Fibroblast of mammary gland (primary cell): Measurements from ENCODE around the gene BTBD9.

Experiments used
- DNase-seq: peaks from one replicate; pipeline ENCODE4 v3.0.0-alpha.2; 2010; ENCODE audit warnings: low read depth
- H3K4me3 ChIP-seq: 2 replicates; pipeline ENCODE4 v1.5.1; 2011; ENCODE audit warnings: low read depth, mild to moderate bottlenecking, low read length, moderate library complexity; ENCODE audit not compliant: control insufficient read depth
- TF ChIP-seq, protein P1 (sequence below): conservative IDR thresholded peaks from 2 replicates; pipeline ENCODE4 v1.5.1; 2011; ENCODE audit warnings: low read depth, low read length, inconsistent platforms; ENCODE audit not compliant: control insufficient read depth, insufficient read depth

The BTBD9 gene

DNA sequence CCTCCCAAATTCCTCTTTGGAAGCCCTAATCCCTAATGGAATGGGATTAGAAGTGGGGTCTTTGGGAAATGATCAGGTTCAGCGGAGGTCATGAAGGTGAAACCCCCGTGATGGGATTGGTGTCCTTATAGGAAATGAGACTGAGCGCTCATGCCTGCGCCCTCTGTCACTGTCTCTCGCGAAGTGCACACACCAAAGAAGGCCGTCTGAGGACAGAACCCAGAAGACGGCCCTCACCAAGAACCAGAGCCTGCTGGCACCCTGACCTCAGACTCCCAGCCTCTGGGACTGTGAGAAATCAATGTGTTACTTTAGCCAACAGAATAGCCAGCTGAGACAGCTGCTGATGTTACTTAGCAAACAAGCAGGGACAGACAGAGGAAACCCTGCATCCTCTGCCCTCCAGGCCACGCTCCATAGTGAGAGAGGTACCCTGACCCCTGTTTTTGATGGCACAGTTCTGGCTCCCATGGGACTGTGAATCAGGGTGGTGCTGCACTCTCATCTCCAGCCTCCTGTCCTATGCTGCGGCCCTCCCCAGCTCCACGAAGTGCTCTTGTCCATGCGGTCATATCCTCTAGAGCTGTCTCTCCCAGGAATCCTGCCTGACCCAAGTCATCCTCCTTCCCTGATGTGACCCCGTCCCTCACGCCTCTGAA lies 450.9 kb downstream of the BTBD9 start:
- DNase-seq = no peak
- TF ChIP-seq, protein P1, sequence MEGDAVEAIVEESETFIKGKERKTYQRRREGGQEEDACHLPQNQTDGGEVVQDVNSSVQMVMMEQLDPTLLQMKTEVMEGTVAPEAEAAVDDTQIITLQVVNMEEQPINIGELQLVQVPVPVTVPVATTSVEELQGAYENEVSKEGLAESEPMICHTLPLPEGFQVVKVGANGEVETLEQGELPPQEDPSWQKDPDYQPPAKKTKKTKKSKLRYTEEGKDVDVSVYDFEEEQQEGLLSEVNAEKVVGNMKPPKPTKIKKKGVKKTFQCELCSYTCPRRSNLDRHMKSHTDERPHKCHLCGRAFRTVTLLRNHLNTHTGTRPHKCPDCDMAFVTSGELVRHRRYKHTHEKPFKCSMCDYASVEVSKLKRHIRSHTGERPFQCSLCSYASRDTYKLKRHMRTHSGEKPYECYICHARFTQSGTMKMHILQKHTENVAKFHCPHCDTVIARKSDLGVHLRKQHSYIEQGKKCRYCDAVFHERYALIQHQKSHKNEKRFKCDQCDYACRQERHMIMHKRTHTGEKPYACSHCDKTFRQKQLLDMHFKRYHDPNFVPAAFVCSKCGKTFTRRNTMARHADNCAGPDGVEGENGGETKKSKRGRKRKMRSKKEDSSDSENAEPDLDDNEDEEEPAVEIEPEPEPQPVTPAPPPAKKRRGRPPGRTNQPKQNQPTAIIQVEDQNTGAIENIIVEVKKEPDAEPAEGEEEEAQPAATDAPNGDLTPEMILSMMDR = no peak
- no peak overlapping the region for H3K4me3 ChIP-seq

DNA sequence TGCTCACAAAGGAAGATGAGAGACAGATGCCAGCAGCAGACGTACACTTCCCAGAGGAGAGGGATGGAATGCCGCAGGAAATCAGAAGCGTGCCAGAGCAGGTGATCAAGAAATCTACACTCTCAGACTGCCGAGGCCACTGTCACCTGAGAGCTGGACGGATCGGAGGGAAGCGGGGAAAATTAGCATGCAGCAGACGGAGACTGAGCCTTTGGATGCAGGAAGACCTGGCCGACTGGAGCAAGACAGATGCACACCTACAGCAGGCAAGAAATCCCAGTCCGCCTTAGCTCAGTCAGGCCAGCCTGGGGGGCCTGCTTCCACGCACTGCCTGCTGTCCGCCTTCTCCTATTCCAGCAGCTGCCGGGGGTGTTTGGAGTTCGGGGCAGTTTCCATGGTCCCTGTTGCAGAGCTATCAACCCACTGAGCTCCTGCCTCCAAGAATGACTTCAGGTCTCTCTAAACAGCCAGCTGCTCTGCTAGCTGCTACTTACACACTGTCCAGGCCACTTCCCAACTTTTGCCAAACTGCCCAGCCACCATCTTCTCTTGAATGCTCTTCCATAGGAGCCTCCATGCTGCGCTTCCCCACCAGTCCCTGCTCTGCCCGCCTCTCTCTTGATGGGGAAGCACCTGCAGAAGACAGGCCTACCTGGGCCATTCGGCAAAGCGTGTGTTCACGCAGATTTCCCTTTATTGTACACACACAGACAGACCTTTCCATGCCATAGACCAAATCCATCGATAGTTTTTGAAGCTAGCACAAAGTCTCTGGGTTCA lies 451.7 kb downstream of the BTBD9 start:
- TF ChIP-seq, protein P1 = no peak
- no peak for DNase-seq
- no peak overlapping the region for H3K4me3 ChIP-seq

DNA sequence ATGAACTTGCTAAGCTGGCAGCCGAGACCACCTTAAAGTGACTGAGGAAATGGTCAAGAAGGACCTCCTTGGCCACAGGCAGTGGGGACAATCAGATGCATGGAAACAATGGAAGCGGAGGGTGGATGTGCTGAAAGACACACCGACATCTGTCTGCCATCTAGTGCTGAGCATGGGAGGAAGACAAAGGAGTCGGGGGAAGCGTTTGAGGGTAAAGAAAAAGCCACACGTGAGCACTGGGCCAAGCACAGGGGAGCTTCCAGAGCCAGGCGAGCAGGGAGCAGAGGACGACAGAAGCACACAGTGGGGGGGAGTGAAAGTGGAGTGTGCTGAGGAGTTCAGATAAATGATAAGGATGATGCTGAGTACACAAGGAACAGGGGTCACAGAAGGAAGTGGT lies 452.4 kb downstream of the BTBD9 start:
- no peak for DNase-seq
- TF ChIP-seq, protein P1 = no peak
- no peak overlapping the region for H3K4me3 ChIP-seq

DNA sequence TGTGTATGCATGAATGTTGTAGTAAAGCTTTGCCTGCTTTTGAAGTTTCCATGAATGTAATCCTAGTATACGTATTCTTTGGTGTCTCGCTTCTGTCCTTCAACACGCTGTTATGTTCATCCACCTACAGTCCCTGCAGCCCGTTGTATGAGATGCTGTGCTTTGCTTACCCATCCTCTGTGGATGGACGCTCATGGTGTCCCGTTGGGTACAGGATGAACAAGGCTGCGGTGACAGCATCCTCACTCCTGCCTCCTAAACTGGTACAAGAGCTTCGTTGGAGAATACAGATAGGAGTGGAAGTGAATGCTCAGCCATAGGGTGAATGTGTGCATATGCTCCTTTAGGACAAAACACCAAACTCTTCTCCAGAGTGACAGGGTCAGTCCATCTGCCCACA lies 454.0 kb downstream of the BTBD9 start:
- TF ChIP-seq, protein P1 = no peak
- no peak for DNase-seq
- no peak overlapping the region for H3K4me3 ChIP-seq

DNA sequence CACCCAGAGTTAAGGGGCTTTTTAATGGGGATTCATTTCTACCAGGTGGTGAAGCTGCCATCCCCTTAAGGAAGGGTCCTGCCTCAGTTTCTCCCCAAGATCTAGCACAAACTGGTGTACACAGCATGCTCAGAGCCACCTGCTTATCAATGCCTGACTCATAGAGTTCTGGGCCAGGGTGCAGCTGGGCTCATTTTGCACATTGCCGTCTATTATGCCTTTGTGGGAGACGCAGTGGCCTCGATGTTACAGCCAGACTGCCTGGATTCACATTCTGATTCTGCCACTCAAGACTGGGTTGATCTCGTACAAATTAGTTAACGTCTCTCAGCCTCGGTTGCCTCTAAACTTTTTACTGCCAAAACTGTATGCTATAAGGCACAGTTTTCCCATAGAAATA lies 454.5 kb downstream of the BTBD9 start:
- DNase-seq = no peak
- TF ChIP-seq, protein P1 = no peak
- H3K4me3 ChIP-seq = no peak overlapping the region

DNA sequence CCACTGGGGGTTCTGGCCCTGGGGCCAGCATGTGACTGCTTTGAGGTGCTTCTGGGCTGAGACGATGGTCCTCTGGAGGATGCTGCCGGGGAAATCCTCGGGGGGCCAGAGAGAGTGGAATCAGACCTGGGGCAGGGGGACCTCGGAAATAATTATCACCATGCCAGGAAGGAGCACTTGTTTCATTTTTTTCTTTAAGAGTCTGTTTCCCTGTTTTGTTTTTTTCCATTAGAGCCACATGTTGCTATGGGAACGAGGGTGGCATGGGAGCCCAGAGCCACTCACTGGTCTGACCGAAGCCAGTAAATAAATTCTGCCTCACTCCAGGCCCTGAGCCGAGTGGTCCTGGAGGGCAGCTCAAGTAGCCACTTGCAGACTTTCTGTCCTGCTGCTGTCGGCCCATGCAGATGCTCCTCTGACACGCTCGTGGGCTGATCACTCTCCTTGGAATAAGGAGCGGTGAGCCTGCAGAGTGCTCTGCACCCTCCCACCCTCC lies 455.1 kb downstream of the BTBD9 start:
- H3K4me3 ChIP-seq = no peak overlapping the region
- TF ChIP-seq, protein P1 = no peak
- DNase-seq = no peak
